ENCODE data around the gene LDB2.
"Not testable (repeated sequence)": the region's sequence is repeated elsewhere in the genome, so short reads cannot be mapped to it uniquely, and the experiment has no call there.

The LDB2 gene

DNA sequence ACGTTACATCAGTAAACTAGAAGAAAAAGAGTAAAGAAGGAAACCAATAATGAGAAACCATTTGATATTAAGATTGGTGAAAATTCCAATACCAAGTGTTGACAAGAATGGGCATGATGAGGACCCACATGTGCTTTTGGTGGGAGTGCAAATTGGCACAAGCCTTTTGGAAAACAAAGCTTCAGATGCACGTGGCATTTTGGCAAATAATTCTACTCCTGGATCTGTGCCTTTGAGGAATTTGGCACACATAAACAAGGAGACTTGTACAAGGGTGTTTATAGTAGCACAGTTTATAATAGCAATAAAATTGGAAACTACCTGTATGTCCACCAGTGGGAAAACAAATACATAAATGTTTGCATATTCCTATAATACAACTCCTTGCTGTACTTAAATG lies 347.9 kb downstream of the LDB2 start:
- no peak for DNase-seq
- in situ Hi-C loops (cut with MboI; ENCODE audit: low pct_unique_long_range_greater_than_20kb, low sequenced_read_pairs): no loop called here

DNA sequence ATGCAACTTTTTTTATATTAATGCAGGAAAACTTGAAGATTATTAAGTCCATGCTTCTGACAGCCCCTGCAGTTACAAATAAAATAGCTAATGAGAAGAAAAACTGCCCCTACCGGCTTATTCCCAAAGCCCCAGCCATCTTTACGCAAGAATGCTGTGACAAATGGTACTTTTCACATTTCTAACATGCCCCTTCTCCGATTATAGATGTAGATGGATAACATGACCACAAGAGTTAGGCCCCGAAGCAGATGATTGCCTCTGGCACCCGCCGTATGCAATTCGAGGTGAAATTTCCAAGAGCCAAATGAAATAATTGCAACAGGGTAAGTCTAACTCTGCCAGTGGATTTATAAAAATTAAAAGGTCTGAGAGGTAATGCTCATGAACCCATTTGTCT lies 352.8 kb downstream of the LDB2 start:
- no peak for DNase-seq
- in situ Hi-C loops (cut with MboI; ENCODE audit: low pct_unique_long_range_greater_than_20kb, low sequenced_read_pairs): no loop called here

GRCh38 chr4:16544869-16545268 lies 353.6 kb downstream of the LDB2 start:
- DNase-seq: no peak
- in situ Hi-C loops (cut with MboI; ENCODE audit: low pct_unique_long_range_greater_than_20kb, low sequenced_read_pairs): no loop called here

DNA sequence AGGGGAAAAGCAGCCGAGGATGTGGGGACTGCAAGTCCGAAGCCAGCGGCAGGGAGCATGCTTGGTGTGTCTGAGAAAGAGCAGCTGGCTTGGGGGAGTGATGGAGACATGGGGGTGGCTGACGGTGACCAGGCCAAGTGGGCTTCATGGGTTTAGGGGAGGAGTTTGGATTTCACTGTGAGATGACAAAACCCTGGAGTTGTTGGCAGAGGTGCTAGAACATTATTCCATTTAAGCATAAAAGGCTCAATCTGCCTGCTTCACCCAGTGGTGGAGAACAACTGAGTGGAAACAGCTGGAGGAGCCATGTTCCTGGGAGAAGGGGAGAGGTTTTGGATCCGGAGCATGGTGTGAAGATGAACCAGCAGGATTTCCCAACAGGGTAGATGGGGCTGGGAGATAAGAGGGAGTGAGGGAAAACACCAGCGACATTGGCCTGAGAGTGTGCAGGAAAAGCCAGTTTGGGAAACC lies 354.2 kb downstream of the LDB2 start:
- in situ Hi-C loops (cut with MboI; ENCODE audit: low pct_unique_long_range_greater_than_20kb, low sequenced_read_pairs): no loop called here
- DNase-seq: no peak

- in situ Hi-C loops (cut with MboI; ENCODE audit: low pct_unique_long_range_greater_than_20kb, low sequenced_read_pairs): no loop called here
- no peak for DNase-seq
These were observed 360.5 kb downstream of the LDB2 start for GRCh38 chr4:16537926-16538325.

- no peak for DNase-seq
- in situ Hi-C loops (cut with MboI; ENCODE audit: low pct_unique_long_range_greater_than_20kb, low sequenced_read_pairs): no loop called here
These were observed 366.0 kb downstream of the LDB2 start for GRCh38 chr4:16532240-16532970.

- in situ Hi-C loops (cut with MboI; ENCODE audit: low pct_unique_long_range_greater_than_20kb, low sequenced_read_pairs): no loop called here
- no peak for DNase-seq
These were observed 367.5 kb downstream of the LDB2 start for GRCh38 chr4:16530688-16531635.

GRCh38 chr4:16524911-16525554 lies 373.4 kb downstream of the LDB2 start:
- DNase-seq: no peak
- in situ Hi-C loops (cut with MboI; ENCODE audit: low pct_unique_long_range_greater_than_20kb, low sequenced_read_pairs): no loop called here

- in situ Hi-C loops (cut with MboI; ENCODE audit: low pct_unique_long_range_greater_than_20kb, low sequenced_read_pairs): no loop called here
- DNase-seq: no peak
These were observed 374.0 kb downstream of the LDB2 start for GRCh38 chr4:16524406-16524805.

- in situ Hi-C loops (cut with MboI; ENCODE audit: low pct_unique_long_range_greater_than_20kb, low sequenced_read_pairs); DNase-seq: not testable (repeated sequence)
These were observed 374.9 kb downstream of the LDB2 start for GRCh38 chr4:16523526-16523925.

- DNase-seq: no peak
- in situ Hi-C loops (cut with MboI; ENCODE audit: low pct_unique_long_range_greater_than_20kb, low sequenced_read_pairs): no loop called here
These were observed 377.1 kb downstream of the LDB2 start for GRCh38 chr4:16521156-16521915.

- DNase-seq: no peak
- in situ Hi-C loops (cut with MboI; ENCODE audit: low pct_unique_long_range_greater_than_20kb, low sequenced_read_pairs): no loop called here
These were observed 381.5 kb downstream of the LDB2 start for GRCh38 chr4:16516796-16517439.

- DNase-seq: no peak
- in situ Hi-C loops (cut with MboI; ENCODE audit: low pct_unique_long_range_greater_than_20kb, low sequenced_read_pairs): no loop called here
These were observed 384.6 kb downstream of the LDB2 start for GRCh38 chr4:16513876-16514275.

GRCh38 chr4:16508968-16509367 lies 389.5 kb downstream of the LDB2 start:
- DNase-seq: peak; percentile 40
- in situ Hi-C loops (cut with MboI; ENCODE audit: low pct_unique_long_range_greater_than_20kb, low sequenced_read_pairs): no loop called here

GRCh38 chr4:16505726-16506125 lies 392.7 kb downstream of the LDB2 start:
- in situ Hi-C loops (cut with MboI; ENCODE audit: low pct_unique_long_range_greater_than_20kb, low sequenced_read_pairs): no loop called here
- no peak for DNase-seq

DNA sequence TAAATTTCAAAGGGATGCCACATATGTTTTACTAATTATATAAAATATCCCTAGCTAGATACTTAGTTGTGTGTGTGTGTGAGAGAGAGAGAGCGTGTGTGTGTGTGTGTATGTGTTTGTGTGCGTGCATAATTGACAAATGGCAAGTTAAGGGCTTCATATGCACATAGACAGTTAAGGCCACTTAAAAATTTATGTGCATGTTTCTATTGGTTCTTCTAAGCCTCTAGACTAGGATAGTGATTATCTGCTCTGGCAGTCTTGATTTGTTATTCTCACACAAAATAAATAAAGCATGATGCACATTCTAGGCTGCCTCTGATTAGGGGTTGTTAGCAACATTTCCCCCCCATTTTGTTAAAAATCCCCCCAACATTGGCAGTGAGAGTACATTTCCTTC lies 393.2 kb downstream of the LDB2 start:
- no peak for DNase-seq
- in situ Hi-C loops (cut with MboI; ENCODE audit: low pct_unique_long_range_greater_than_20kb, low sequenced_read_pairs): no loop called here

GRCh38 chr4:16503421-16504100 lies 394.9 kb downstream of the LDB2 start:
- in situ Hi-C loops (cut with MboI; ENCODE audit: low pct_unique_long_range_greater_than_20kb, low sequenced_read_pairs): no loop called here
- DNase-seq: no peak

- in situ Hi-C loops (cut with MboI; ENCODE audit: low pct_unique_long_range_greater_than_20kb, low sequenced_read_pairs): no loop called here
- no peak for DNase-seq
These were observed 399.5 kb downstream of the LDB2 start for GRCh38 chr4:16498978-16499377.

All from KBM-7 (cell line).